ENCODE results near the gene C19orf44. TPM values are rescaled to one million over a fixed set of nuclear protein-coding genes. Genes with fewer than 3 reads are reported as not detected.
"Not testable (repeated sequence)": the region's sequence is repeated elsewhere in the genome, so short reads cannot be mapped to it uniquely, and the experiment has no call there.

C19orf44 gene
- total RNA-seq (10 to 100 TPM in 4 of 7 donors, 1 to 10 TPM in 3; 7.0 to 12.2 (median 10.5) TPM), polyA plus RNA-seq (1 to 10 TPM; 6.3 to 8.4 TPM)
- long read RNA-seq, donor 1, partial matches to known transcripts: 13 of 23 reads
- long read RNA-seq, donor 1, other reads (novel, unspliced or antisense): 8 of 23 reads
- long read RNA-seq, donor 2, partial matches to known transcripts: 48 of 62 reads
- long read RNA-seq, donor 2, other reads (novel, unspliced or antisense): 14 of 62 reads
- long read RNA-seq, donor 3, partial matches to known transcripts: 3 of 12 reads
- long read RNA-seq, donor 3, other reads (novel, unspliced or antisense): 6 of 12 reads

GRCh38 chr19:16495982-16496612 is at the start of gene C19orf44, which contains the start of gene CALR3:
TSS of gene C19orf44 (plus strand) at chr19:16496394. CDS start at chr19:16500793, 4,399 bp downstream.
TSS of gene CALR3 (minus strand) at chr19:16496167. CDS start at chr19:16496129, 38 bp downstream.
- Histone ChIP-seq H3K36me3 (no peaks in the 10 kb centered on the region), H3K27me3 (no peaks in the 10 kb centered on the region), H3K4me3 (peak within 1 kb of the TSS; percentile 78), H3K9me3 (no peaks in the 10 kb centered on the region), H3K27ac (peak within 1 kb of the TSS in 1 of 2 donors; percentile 5), H3K4me1 (ENCODE audit: insufficient read depth) (peaks cover 6% of the 10 kb centered on the region)
- TF ChIP-seq CTCF (IDR thresholded peaks at IDR 0.05) (peak in 2 of 3 donors; percentile 38 to 51), EP300 (IDR thresholded peaks at IDR 0.05) (no peak), POLR2A (IDR thresholded peaks at IDR 0.05) (no peak)
- WGBS, 3 donors: 0 to 1% (median 0%) methylated on average over 50 to 52 of the region's 52 CpGs
- intact Hi-C loops (cut with DNase I): no loop called here
- peak; percentile 97 to 99 (median 98) for DNase-seq

GRCh38 chr19:16446724-16447368 is 49.3 kb upstream of the C19orf44 start:
- no peaks in the 10 kb centered on the region for H3K27me3 ChIP-seq
- no peak for TF ChIP-seq POLR2A (IDR thresholded peaks at IDR 0.05)
- no peak for TF ChIP-seq EP300 (IDR thresholded peaks at IDR 0.05)
- TF ChIP-seq CTCF (IDR thresholded peaks at IDR 0.05): no peak
- no peaks in the 10 kb centered on the region for H3K36me3 ChIP-seq
- intact Hi-C loops (cut with DNase I): no loop called here
- DNase-seq: peak; percentile 69 to 84 (median 76)
- H3K4me3 ChIP-seq: no peak overlapping the region
- H3K27ac ChIP-seq: peak overlapping the region; percentile 11 to 41
- 8 to 18% (median 13%) methylated on average over 9 of the region's 9 CpGs for WGBS, 3 donors
- peaks cover 15% of the 10 kb centered on the region for H3K4me1 ChIP-seq (ENCODE audit: insufficient read depth)
- no peaks in the 10 kb centered on the region for H3K9me3 ChIP-seq

- intact Hi-C loops (cut with DNase I); H3K27ac ChIP-seq; H3K4me3 ChIP-seq; H3K36me3 ChIP-seq; DNase-seq; H3K27me3 ChIP-seq; H3K9me3 ChIP-seq: not testable (repeated sequence)
- WGBS, 3 donors: 92 to 96% (median 95%) methylated on average over 3 of the region's 3 CpGs
- peaks cover 15% of the 10 kb centered on the region for H3K4me1 ChIP-seq (ENCODE audit: insufficient read depth)
These were observed 47.3 kb upstream of the C19orf44 start for GRCh38 chr19:16448872-16449271.

GRCh38 chr19:16449330-16449961 is 46.7 kb upstream of the C19orf44 start:
- Histone ChIP-seq H3K4me3 (no peak overlapping the region), H3K9me3 (no peaks in the 10 kb centered on the region), H3K36me3 (no peaks in the 10 kb centered on the region), H3K27me3 (no peaks in the 10 kb centered on the region), H3K27ac (no peak overlapping the region), H3K4me1 (ENCODE audit: insufficient read depth) (peaks cover 16% of the 10 kb centered on the region)
- WGBS, 3 donors: 79 to 83% (median 81%) methylated on average over 6 of the region's 6 CpGs
- intact Hi-C loops (cut with DNase I): no loop called here
- no peak for DNase-seq
- TF ChIP-seq CTCF (IDR thresholded peaks at IDR 0.05) (no peak), POLR2A (IDR thresholded peaks at IDR 0.05) (no peak), EP300 (IDR thresholded peaks at IDR 0.05) (no peak)

All from ovary (tissue), 10 donors.